Stimulated activated naive CD4-positive, alpha-beta T cell (primary cell): ENCODE results near the gene AJAP1.
"Not testable (repeated sequence)": the region's sequence is repeated elsewhere in the genome, so short reads cannot be mapped to it uniquely, and the experiment has no call there.

Experiments
- DNase-seq, 6 experiments: peaks; one replicate each; lab custom pipeline; 2025; lab: John Stamatoyannopoulos, UW

AJAP1 gene, protein sequence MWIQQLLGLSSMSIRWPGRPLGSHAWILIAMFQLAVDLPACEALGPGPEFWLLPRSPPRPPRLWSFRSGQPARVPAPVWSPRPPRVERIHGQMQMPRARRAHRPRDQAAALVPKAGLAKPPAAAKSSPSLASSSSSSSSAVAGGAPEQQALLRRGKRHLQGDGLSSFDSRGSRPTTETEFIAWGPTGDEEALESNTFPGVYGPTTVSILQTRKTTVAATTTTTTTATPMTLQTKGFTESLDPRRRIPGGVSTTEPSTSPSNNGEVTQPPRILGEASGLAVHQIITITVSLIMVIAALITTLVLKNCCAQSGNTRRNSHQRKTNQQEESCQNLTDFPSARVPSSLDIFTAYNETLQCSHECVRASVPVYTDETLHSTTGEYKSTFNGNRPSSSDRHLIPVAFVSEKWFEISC

GRCh38 chr1:4653796-4654725 lies at the start of gene AJAP1:
Gene AJAP1, plus strand, starts transcription at chr1:4654609. Its CDS starts 817 bp downstream, at chr1:4655426.
- no peak for DNase-seq

DNA sequence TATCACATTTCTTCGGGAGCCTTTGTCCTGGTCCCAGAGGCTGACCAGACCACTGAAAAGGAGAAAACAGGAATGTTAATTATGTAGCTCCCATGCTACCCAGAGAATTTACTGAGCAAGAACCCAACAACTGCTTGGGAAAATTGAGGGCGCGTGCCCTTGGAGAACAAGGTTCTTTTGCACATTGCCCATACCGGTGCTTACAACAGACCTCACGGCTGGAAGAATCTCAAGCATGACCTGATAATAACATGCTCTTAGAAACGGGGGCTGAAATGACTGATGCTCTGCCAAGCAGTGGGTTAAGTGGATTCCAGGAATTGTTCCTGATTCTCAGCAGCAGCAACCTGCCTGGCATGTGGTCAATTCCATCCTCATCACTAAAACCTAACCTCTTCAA lies 49.3 kb upstream of the AJAP1 start:
- no peak for DNase-seq

GRCh38 chr1:4611563-4612341 lies 42.7 kb upstream of the AJAP1 start:
- DNase-seq = no peak

DNA sequence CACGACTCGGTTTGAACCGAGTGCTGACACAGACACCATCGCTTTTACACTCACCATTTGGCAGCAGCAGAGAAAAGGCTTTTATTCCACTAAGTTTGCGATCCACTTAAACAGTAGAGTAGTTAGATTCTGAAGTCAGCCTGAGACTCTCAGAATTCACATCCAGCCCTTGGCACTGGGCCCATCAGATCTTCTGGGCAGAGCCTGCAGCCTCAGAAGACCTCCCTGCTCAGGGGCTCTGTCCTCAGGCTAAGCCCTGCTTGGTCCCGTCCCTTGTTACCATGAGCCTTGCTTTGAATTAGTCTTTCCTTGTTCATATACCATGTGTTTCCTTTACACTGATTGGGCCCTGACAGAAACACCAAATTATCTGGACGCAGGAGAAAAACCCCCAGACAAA lies 41.4 kb upstream of the AJAP1 start:
- DNase-seq = no peak

DNA sequence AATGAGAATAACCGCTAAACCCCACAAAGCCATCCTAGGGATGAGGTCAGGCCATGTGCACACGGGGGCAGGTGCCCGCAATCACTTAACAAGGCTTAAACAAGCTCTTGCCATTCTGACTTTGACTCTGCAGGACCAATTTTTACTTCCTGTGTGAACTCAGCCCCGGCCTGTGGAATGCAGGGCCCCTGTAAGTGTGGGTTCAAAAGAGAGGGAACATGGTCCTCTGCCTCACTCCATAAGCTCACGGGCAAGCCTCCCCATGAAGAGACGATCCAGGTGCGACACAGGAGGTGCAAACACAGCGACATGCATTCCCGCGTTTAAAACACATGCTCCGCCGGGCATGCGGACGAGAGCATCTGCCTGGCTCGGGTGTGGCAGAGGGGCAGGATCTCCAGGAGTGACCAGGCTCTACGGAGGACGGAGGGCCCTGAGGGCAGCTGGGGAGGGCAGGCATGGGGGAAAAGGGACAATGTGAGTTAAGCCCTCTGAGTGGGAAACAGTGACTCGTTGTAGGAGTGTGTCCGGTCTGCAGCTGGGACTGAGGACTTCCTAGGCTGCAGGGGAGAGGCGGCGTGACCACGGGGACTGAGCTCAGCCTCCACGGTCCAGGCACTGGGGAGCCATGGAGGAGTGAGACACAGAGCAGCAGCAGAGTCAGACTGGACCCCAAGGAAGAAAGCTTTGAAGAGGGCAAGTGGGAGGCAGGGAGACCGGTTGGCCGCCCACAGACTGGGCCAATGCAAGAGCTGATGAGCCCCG lies 40.6 kb upstream of the AJAP1 start:
- DNase-seq = no peak

DNA sequence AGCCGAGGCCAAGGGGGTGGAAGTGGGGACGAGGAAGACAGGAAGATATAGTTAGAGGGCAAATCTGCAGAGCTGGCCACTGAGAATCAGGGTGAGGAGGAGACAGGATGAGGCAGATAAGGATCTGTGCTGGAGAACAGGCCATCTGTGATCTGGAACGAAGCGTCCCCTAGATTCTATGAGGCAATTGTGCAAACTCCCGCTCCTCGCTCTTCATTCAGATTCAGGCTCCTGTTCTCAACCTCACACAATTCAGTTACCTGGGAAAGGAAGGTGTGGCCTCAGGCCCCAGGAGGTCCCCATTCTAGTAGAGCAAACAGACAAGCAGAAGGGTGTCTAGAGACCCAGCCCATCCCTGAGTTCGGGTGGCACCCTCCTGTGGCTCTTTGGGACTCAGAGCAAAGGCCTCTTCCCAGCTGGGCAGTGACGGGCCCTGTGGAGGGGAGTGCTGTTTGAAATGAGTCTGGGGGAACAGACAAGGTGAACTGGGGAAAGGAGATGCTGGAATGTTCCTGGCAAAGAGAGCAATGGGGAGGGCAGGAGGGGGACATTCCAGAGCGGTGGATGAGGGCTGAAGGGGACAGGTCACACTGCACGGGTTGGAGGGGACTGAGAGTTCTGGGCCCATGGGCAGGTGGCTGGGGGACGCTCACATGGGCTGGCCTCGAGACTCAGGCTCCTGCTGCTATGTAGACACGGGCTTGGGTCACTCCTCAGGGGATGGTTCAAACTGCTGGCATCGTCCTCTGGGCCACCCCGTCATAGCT lies 39.9 kb upstream of the AJAP1 start:
- no peak for DNase-seq

GRCh38 chr1:4615138-4615470 lies 39.3 kb upstream of the AJAP1 start:
- DNase-seq = no peak

GRCh38 chr1:4615501-4615900 lies 38.9 kb upstream of the AJAP1 start:
- DNase-seq = no peak

GRCh38 chr1:4616831-4617465 lies 37.5 kb upstream of the AJAP1 start:
- no peak for DNase-seq

DNA sequence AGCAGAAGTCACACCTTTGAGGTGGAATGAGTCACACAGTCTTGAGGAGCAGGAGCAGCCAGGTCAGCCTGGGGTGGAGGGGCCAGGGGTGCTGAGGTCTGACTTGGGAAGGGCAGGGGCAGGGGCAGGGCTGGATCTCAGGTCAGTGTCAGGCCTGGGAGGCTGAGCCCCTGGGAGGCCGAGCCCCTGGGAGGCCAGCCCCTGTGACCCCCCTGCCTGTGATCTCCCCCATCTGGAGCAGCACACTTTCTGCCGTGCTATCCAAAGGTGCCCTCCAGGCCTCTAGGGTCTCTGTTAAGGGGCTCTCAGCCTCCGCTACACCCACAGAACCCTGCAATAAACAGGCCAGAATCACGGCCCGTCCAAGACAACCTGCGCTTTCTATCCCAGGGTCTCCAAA lies 36.9 kb upstream of the AJAP1 start:
- no peak for DNase-seq

DNA sequence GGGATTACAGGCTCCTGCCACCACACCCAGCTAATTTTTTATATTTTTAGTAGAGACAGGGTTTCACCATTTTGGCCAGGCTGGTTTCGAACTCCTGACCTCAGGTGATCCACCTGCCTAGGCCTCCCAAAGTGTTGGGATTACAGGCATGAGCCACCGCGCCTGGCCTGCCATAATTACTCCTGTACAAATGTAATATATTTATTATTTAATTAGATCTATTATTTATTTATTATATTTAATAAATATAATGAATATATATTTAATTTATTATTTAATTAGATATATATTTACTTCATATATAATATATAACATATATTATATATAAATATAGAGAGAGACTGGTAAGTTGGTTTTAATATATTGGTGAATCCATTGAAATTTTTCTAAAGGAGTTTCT lies 35.6 kb upstream of the AJAP1 start:
- DNase-seq = not testable (repeated sequence)

- no peak for DNase-seq
Measured at GRCh38 chr1:4621646-4622045, 32.8 kb upstream of the AJAP1 start.

GRCh38 chr1:4622821-4623220 lies 31.6 kb upstream of the AJAP1 start:
- DNase-seq = no peak

GRCh38 chr1:4624141-4624715 lies 30.2 kb upstream of the AJAP1 start:
- DNase-seq = no peak

- no peak for DNase-seq
Measured at GRCh38 chr1:4624801-4625200, 29.6 kb upstream of the AJAP1 start.

- DNase-seq = no peak
Measured at GRCh38 chr1:4626061-4626460, 28.3 kb upstream of the AJAP1 start.

DNA sequence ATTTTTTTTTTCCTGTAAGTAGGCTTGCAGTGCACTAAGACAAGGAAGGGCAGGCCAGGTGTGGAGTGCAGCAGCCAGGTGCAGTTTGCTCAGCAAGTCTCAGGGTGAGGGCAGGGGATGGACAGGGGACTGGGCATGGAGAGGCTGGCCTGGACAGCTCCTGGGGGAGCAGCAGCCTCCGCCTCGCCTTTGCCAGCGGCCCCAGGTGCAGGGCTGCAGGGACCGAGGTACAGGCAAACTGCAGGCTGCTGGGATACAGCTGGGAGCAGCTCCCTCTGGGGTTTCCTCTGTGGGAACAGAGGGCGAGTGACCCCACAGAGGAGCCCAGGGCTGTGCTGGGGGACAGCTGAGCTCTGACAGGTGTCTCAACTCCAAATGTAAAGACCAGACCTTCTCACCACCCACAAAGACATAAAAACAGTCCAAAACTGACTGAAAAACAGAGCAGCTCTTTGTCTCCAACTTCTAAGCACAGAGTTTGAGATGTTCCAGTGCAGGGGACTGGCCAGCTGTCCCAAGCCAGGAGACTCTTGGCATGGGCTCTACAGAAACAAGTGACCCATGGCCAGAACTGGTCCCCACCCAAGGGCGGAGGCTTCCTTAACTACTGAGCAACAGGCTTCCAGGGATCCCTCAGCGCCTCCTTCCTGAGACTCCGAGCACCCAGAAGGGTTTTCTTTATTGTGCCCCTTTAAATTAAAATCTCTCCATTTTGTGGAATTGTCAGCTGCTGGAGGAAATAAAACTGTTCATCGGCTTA lies 27.7 kb upstream of the AJAP1 start:
- no peak for DNase-seq

DNA sequence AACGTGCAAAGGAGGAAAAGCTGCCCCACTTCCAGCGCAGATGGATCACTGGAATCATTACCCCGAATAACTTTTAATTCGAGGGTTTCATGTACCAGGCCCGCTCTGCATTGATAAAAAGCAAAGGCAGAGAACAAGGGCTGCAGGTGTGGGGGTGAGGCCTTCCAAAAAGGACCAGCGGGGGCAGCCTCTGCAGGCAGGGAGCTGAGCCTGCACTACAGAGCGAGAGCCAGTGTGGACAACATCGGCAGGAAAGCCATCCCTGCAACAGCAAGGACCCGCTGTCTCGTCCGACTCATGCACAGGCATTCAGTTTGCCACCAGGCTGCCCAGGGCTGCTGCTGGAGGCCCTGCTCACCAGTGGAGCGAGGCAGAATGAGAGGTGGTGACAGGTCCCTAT lies 27.1 kb upstream of the AJAP1 start:
- DNase-seq = no peak

DNA sequence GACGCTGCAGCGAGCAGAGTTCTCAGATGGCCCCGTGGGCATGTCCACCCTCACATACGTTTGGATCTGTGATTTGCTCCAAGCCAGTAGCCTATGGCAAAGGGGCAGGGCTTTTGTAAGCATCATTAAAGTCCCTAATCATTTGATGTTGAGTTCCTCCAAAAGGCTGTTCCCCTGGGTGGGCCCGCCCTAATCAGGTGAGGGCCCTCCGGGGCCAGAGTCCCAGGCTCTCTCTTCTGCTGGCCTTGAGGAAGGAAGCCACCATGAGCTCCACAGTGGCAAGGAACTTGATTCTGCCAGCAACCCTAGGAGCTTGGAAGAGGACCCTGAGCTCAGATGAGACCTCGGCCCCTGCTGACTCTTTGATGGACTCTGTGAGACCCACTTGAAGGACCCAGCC lies 25.4 kb upstream of the AJAP1 start:
- DNase-seq = no peak
